NCI-H82 (cell line): ENCODE results near the gene IL15.
A peak's percentile ranks its signal among the peaks of the same experiment; 100 is the strongest.
"Not testable (repeated sequence)": the region's sequence is repeated elsewhere in the genome, so short reads cannot be mapped to it uniquely, and the experiment has no call there.

ENCODE experiments used
- DNase-seq: peaks from one replicate; lab custom pipeline; 2025; lab: John Stamatoyannopoulos, UW

IL15 gene

GRCh38 chr4:141636082-141636770 lies at the start of gene IL15:
TSS of gene IL15 (plus strand) at chr4:141636583. CDS start at chr4:141719465, 82,882 bp downstream.
- peak; percentile 68 for DNase-seq

GRCh38 chr4:141587897-141588296 lies 48.5 kb upstream of the IL15 start:
- DNase-seq, result no peak

- DNase-seq, result no peak
Measured at GRCh38 chr4:141595531-141595930, 40.9 kb upstream of the IL15 start.

GRCh38 chr4:141599853-141600252 lies 36.5 kb upstream of the IL15 start:
- DNase-seq, result no peak

- not testable (repeated sequence) for DNase-seq
Measured at GRCh38 chr4:141604683-141605082, 31.7 kb upstream of the IL15 start.

- DNase-seq, result no peak
Measured at GRCh38 chr4:141605425-141605856, 30.9 kb upstream of the IL15 start.

GRCh38 chr4:141609243-141609642 lies 27.1 kb upstream of the IL15 start:
- no peak for DNase-seq

- no peak for DNase-seq
Measured at GRCh38 chr4:141610365-141610764, 26.0 kb upstream of the IL15 start.

- DNase-seq, result no peak
Measured at GRCh38 chr4:141614878-141615586, 21.4 kb upstream of the IL15 start.

GRCh38 chr4:141615587-141615918 lies 20.8 kb upstream of the IL15 start:
- DNase-seq, result not testable (repeated sequence)

GRCh38 chr4:141620715-141621114 lies 15.7 kb upstream of the IL15 start:
- DNase-seq, result no peak

GRCh38 chr4:141625023-141625422 lies 11.4 kb upstream of the IL15 start:
- no peak for DNase-seq

- no peak for DNase-seq
Measured at GRCh38 chr4:141630854-141631253, 5.5 kb upstream of the IL15 start.

GRCh38 chr4:141635736-141636081 lies 674 bp upstream of the IL15 start:
- no peak for DNase-seq

GRCh38 chr4:141636771-141637460 lies 533 bp downstream of the IL15 start:
- peak; percentile 66 for DNase-seq

GRCh38 chr4:141637565-141637964 lies 1.2 kb downstream of the IL15 start:
- DNase-seq, result peak; percentile 8

GRCh38 chr4:141638230-141638629 lies 1.8 kb downstream of the IL15 start:
- no peak for DNase-seq

GRCh38 chr4:141640696-141641095 lies 4.3 kb downstream of the IL15 start:
- no peak for DNase-seq

- no peak for DNase-seq
Measured at GRCh38 chr4:141642063-141642462, 5.7 kb downstream of the IL15 start.

- DNase-seq, result no peak
Measured at GRCh38 chr4:141642711-141643110, 6.3 kb downstream of the IL15 start.

- DNase-seq, result peak; percentile 47
Measured at GRCh38 chr4:141643557-141643956, 7.2 kb downstream of the IL15 start.

GRCh38 chr4:141645611-141646340 lies 9.4 kb downstream of the IL15 start:
- peak; percentile 97 for DNase-seq
